GM21737 (cell line): ENCODE results near the gene RBCK1.
"Not testable (repeated sequence)": the region's sequence is repeated elsewhere in the genome, so short reads cannot be mapped to it uniquely, and the experiment has no call there.

ENCODE experiments used
- ATAC-seq: cut with Tn5 transposase; IDR thresholded peaks from one replicate; pipeline ENCODE4 v1.9.1; 2021; ENCODE audit warnings: mild to moderate bottlenecking, moderate library complexity; ENCODE audit not compliant: unreplicated experiment

Gene RBCK1

GRCh38 chr20:434221-434620 is 26.1 kb downstream of the RBCK1 start:
- no peak for ATAC-seq

- ATAC-seq = no peak
Measured at GRCh38 chr20:434661-435419, 26.7 kb downstream of the RBCK1 start.

GRCh38 chr20:435558-435957 is 27.5 kb downstream of the RBCK1 start:
- no peak for ATAC-seq

GRCh38 chr20:436476-436875 is 28.4 kb downstream of the RBCK1 start:
- ATAC-seq = no peak

GRCh38 chr20:437787-438486 is 29.8 kb downstream of the RBCK1 start:
- ATAC-seq = no peak

GRCh38 chr20:438571-439469 is 30.7 kb downstream of the RBCK1 start:
- no peak for ATAC-seq

GRCh38 chr20:440148-440547 is 32.0 kb downstream of the RBCK1 start:
- ATAC-seq = no peak

GRCh38 chr20:440636-441035 is 32.5 kb downstream of the RBCK1 start:
- ATAC-seq = no peak

- ATAC-seq = no peak
Measured at GRCh38 chr20:443223-443775, 35.2 kb downstream of the RBCK1 start.

- ATAC-seq = no peak
Measured at GRCh38 chr20:444117-444516, 36.0 kb downstream of the RBCK1 start.

GRCh38 chr20:444862-445426 is 36.8 kb downstream of the RBCK1 start:
- ATAC-seq = no peak

- ATAC-seq = no peak
Measured at GRCh38 chr20:445514-446336, 37.6 kb downstream of the RBCK1 start.

GRCh38 chr20:452021-452420 is 43.9 kb downstream of the RBCK1 start:
- not testable (repeated sequence) for ATAC-seq

- ATAC-seq = no peak
Measured at GRCh38 chr20:454951-455350, 46.9 kb downstream of the RBCK1 start.

- ATAC-seq = no peak
Measured at GRCh38 chr20:458776-459175, 50.7 kb downstream of the RBCK1 start.

- no peak for ATAC-seq
Measured at GRCh38 chr20:460180-460579, 52.1 kb downstream of the RBCK1 start.

GRCh38 chr20:460707-461106 is 52.6 kb downstream of the RBCK1 start:
- ATAC-seq = no peak

- peak; percentile 35 for ATAC-seq
Measured at GRCh38 chr20:461254-462198, 53.4 kb downstream of the RBCK1 start.
